Breast epithelium (tissue), 3 donors: Measurements from ENCODE around the gene PFDN1.

Experiments used
- POLR2A ChIP-seq: fragments of 450-650 bp; IDR thresholded peaks from one replicate; pipeline ENCODE4 v1.6.1; 2016; ENCODE audit warnings: antibody characterized with exemption, mild to moderate bottlenecking, moderate library complexity
- TF ChIP-seq, protein P1 (sequence below), 3 donors: fragments of 450-650 bp; IDR thresholded peaks; one replicate each; pipeline ENCODE4 v1.5.1; 2016 to 2017; ENCODE audit warnings: antibody characterized with exemption in 3 of 3, mild to moderate bottlenecking in 3 of 3, moderate library complexity in 3 of 3

DNA sequence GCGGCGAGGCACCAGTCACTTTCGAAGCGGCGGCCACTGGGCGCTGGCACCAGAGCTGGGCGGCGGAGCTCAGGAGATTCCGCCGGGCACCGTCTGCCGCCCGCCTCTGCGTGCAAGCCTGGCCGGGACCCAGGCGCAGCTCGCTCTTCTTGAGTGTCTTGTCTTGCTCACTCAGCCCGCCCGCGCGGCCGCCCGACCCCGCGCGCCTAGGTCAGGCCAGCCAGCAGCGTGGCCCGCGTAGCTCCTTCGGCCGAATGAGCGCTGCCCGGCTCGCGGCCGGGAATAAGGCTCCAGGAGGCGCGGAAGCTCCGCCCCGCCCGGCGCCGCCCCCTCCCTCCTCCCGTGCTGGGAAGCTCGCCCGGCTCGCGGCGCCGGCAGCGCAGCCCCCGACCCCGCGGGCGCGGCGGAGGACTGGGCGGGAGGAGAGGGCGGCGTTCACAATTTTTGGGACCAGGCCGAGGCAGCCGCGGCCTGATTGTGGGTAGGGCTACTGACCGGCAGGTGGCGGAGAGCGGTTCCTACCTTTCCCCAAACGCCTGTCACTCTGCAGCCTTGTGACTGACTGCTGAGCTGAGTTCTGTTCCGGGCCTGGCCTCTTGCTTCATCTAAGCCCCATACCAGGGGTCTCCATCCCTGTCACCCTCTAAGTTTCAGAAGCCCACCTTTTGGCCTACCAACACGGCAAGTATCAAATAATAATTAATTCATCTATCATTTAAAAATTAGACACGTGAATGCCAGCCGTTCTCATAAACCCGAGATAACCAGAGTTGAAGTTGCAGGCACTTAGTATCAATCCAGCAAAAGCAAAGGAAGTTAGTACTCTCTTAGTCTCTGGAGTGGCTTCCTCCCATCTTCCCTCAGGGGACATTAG, 43.7 kb upstream of the PFDN1 start, which contains the start of gene HBEGF:
- TF ChIP-seq, protein P1, sequence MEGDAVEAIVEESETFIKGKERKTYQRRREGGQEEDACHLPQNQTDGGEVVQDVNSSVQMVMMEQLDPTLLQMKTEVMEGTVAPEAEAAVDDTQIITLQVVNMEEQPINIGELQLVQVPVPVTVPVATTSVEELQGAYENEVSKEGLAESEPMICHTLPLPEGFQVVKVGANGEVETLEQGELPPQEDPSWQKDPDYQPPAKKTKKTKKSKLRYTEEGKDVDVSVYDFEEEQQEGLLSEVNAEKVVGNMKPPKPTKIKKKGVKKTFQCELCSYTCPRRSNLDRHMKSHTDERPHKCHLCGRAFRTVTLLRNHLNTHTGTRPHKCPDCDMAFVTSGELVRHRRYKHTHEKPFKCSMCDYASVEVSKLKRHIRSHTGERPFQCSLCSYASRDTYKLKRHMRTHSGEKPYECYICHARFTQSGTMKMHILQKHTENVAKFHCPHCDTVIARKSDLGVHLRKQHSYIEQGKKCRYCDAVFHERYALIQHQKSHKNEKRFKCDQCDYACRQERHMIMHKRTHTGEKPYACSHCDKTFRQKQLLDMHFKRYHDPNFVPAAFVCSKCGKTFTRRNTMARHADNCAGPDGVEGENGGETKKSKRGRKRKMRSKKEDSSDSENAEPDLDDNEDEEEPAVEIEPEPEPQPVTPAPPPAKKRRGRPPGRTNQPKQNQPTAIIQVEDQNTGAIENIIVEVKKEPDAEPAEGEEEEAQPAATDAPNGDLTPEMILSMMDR (IDR thresholded peaks at IDR 0.05) = peak in 2 of 3 donors; percentile 41 to 45
- TF ChIP-seq POLR2A = no peak
